K562 (cell line): ENCODE results near the gene FOXI1. TPM values are rescaled to one million over a fixed set of nuclear protein-coding genes. Genes with fewer than 3 reads are reported as not detected.

ENCODE experiments used
- ATAC-seq: fragments of 200-7000 bp; cut with Tn5 transposase; 3 replicates; pipeline ENCODE4 v1.9.1; 2020; ENCODE audit warnings: moderate library complexity
- BruUV-seq: library from RNA; stranded (reverse); fragments of 400-500 nt; replicated peaks from 2 replicates; lab custom pipeline; 2021; lab: Mats Ljungman, UMichigan
- CTCF ChIA-PET: fragments of 300-600 bp; formaldehyde crosslinking; extraction: SDS; loops from one replicate; lab custom pipeline; 2021; ENCODE audit warnings: low intra/inter-chr PET ratio; lab: Yijun Ruan, JAX
- POLR2A ChIA-PET: fragments of 300-600, 350-650 bp; sonication (Branson Sonifier 250); formaldehyde crosslinking; extraction: SDS; loops from one replicate; lab custom pipeline; 2021; ENCODE audit warnings: antibody characterized with exemption, inconsistent platforms; lab: Yijun Ruan, JAX
- DNase-seq, 4 experiments: peaks; one replicate each; pipeline versions ENCODE4 v3.0.0 to v3.0.0-alpha.2; 2011 to 2018; ENCODE audit warnings: low spot score in 3 of 4, mixed read lengths in 3 of 4; ENCODE audit errors: extremely low read depth in 1 of 4
- FAIRE-seq: peaks from 2 replicates; lab custom pipeline; 2011; peaks lifted over from hg19 to GRCh38; lab: Jason Lieb, UNC
- H2AFZ ChIP-seq: 2 replicates; pipeline ENCODE4 v1.6.0; 2011; ENCODE audit warnings: low read depth, low read length, control low read depth, inconsistent platforms
- H3K27ac ChIP-seq: fragments of 200-600 bp; 3 replicates; pipeline ENCODE4 v1.8.0; 2011; ENCODE audit warnings: low read depth, mild to moderate bottlenecking, control low read depth, inconsistent platforms, low read length, moderate library complexity, mixed read lengths; ENCODE audit errors: extremely low read depth
- H3K27me3 ChIP-seq, 2 experiments: fragments of 300-600 bp in 1 of 2; 2 replicates in 1 of 2; 3 replicates in 1 of 2; pipeline versions ENCODE4 v1.6.0 to v1.8.0; 2011; ENCODE audit warnings: inconsistent platforms in 2 of 2, low read length in 2 of 2, mild to moderate bottlenecking in 1 of 2, mixed read lengths in 1 of 2, moderate library complexity in 1 of 2; ENCODE audit not compliant: control insufficient read depth in 2 of 2, insufficient read depth in 2 of 2
- H3K36me3 ChIP-seq: fragments of 300-600 bp; 3 replicates; pipeline ENCODE4 v1.8.0; 2011; ENCODE audit warnings: mild to moderate bottlenecking, low read length, inconsistent platforms; ENCODE audit not compliant: control insufficient read depth, insufficient read depth
- H3K4me1 ChIP-seq, 2 experiments: fragments of 200-600 bp in 1 of 2; replicated peaks in 1 of 2; 2 replicates in 1 of 2; 3 replicates in 1 of 2; pipeline versions ENCODE4 v1.5.1 to v1.8.0; 2011; ENCODE audit warnings: inconsistent platforms in 2 of 2, low read length in 2 of 2, mild to moderate bottlenecking in 1 of 2, mixed read lengths in 1 of 2, moderate library complexity in 1 of 2; ENCODE audit not compliant: control insufficient read depth in 2 of 2, insufficient read depth in 2 of 2
- H3K4me2 ChIP-seq: 2 replicates; pipeline ENCODE4 v1.6.1; 2011; ENCODE audit warnings: low read length, control low read depth, inconsistent platforms, mixed read lengths; ENCODE audit not compliant: insufficient read depth
- H3K4me3 ChIP-seq: fragments of 200-600 bp; sonication (generic), shearing (Covaris generic); 2 replicates; pipeline ENCODE4 v1.5.1; 2016; ENCODE audit warnings: control low read depth, inconsistent platforms
- H3K79me2 ChIP-seq: fragments of 200-600 bp; 3 replicates; pipeline ENCODE4 v1.8.0; 2011; ENCODE audit warnings: low read length, inconsistent platforms; ENCODE audit not compliant: control insufficient read depth, insufficient read depth
- H3K9ac ChIP-seq, 2 experiments: 2 replicates each; pipeline versions ENCODE4 v1.6.0 to v1.6.1; 2011; ENCODE audit warnings: low read depth in 2 of 2, low read length in 2 of 2, control low read depth in 1 of 2, inconsistent platforms in 1 of 2, mild to moderate bottlenecking in 1 of 2, mixed read lengths in 1 of 2; ENCODE audit not compliant: insufficient read depth in 1 of 2
- H3K9me1 ChIP-seq: one replicate; pipeline ENCODE4 v1.6.0; 2011; ENCODE audit warnings: inconsistent platforms, mild to moderate bottlenecking, low read length, moderate library complexity; ENCODE audit not compliant: control insufficient read depth, insufficient read depth
- H3K9me3 ChIP-seq: replicated peaks from 2 replicates; pipeline ENCODE4 v1.5.1; 2011; ENCODE audit warnings: low read depth, low read length, inconsistent platforms; ENCODE audit not compliant: control insufficient read depth, insufficient read depth
- H4K20me1 ChIP-seq: replicated peaks from 2 replicates; pipeline ENCODE4 v1.6.1; 2011; ENCODE audit warnings: low read length, inconsistent platforms, mixed read lengths; ENCODE audit not compliant: control insufficient read depth, insufficient read depth
- BHLHE40 ChIP-seq: IDR thresholded peaks from 2 replicates; pipeline ENCODE4 v1.6.1; 2011; ENCODE audit warnings: low read length, improper control_type of control experiment
- GABPB1 ChIP-seq: sonication (generic); formaldehyde crosslinking; IDR thresholded peaks from 2 replicates; pipeline ENCODE4 v1.8.0; 2022; ENCODE audit warnings: mild to moderate bottlenecking, missing genetic modification reagents
- HDAC2 ChIP-seq: fragments of 450-650 bp; IDR thresholded peaks from 2 replicates; pipeline ENCODE4 v1.6.1; 2016; ENCODE audit warnings: mild to moderate bottlenecking
- JUND ChIP-seq, 2 experiments: IDR thresholded peaks; 2 replicates in 1 of 2; 3 replicates in 1 of 2; pipeline ENCODE4 v1.6.1; 2011; ENCODE audit warnings: borderline replicate concordance in 2 of 2, low read depth in 2 of 2, low read length in 2 of 2, improper control_type of control experiment in 1 of 2, missing biosample characterization in 1 of 2, missing genetic modification characterization in 1 of 2, missing genetic modification reagents in 1 of 2
- KLF10 ChIP-seq: fragments of 250-450 bp; sonication (Bioruptor Pico); IDR thresholded peaks from 2 replicates; pipeline ENCODE4 v1.6.1; 2021; ENCODE audit warnings: matching md5 sums
- LCOR ChIP-seq: sonication (generic); formaldehyde crosslinking; IDR thresholded peaks from 2 replicates; pipeline ENCODE4 v1.8.0; 2022; ENCODE audit warnings: mild to moderate bottlenecking, missing genetic modification reagents
- OTX1 ChIP-seq: fragments of 450-650 bp; formaldehyde crosslinking; IDR thresholded peaks from 2 replicates; pipeline ENCODE4 v1.4.0; 2022; ENCODE audit warnings: mild to moderate bottlenecking
- PHTF2 ChIP-seq: fragments of 250-450 bp; sonication (Bioruptor Pico); IDR thresholded peaks from 2 replicates; pipeline ENCODE4 v1.5.0; 2021; ENCODE audit warnings: mild to moderate bottlenecking
- TEAD2 ChIP-seq: fragments of 450-650 bp; IDR thresholded peaks from 2 replicates; pipeline ENCODE4 v1.6.1; 2016; ENCODE audit warnings: missing genetic modification characterization, control low read depth, missing compliant biosample characterization
- U2AF1 ChIP-seq: fragments of 200-400 bp; formaldehyde crosslinking; optimal IDR thresholded peaks from 2 replicates; pipeline ENCODE3; 2017; ENCODE audit warnings: mild to moderate bottlenecking, low read depth, low read length, moderate library complexity
- ZSCAN32 ChIP-seq: fragments of 450-650 bp; formaldehyde crosslinking; IDR thresholded peaks from 2 replicates; pipeline ENCODE4 v1.4.0; 2020; ENCODE audit warnings: mild to moderate bottlenecking, moderate library complexity
- WGBS: fragments of 100-300 bp; shearing (Covaris generic); methylation state at CpG from one replicate; pipeline ENCODE4 v1.1.6; 2016; ENCODE audit warnings: low coverage, mixed read lengths; ENCODE audit not compliant: insufficient coverage; ENCODE audit errors: missing lambda C conversion rate; 5-methylcytosine and 5-hydroxymethylcytosine counted together
- in situ Hi-C: fragments of 300-500 bp; cut with MboI; formaldehyde crosslinking; loops from 4 replicates; pipeline ENCODE4 v1.15.0; 2018; ENCODE audit warnings: inconsistent platforms, mixed read lengths
- intact Hi-C: fragments of 100-400 bp; cut with micrococcal nuclease; formaldehyde crosslinking; loops from 2 replicates; pipeline ENCODE4 v1.14.2; 2022
- polyA plus RNA-seq, 8 experiments: library from polyadenylated mRNA; depleted of rRNA in 4 of 8; stranded (reverse) in 5 of 8; unstranded in 3 of 8; fragments of >200 nt; fragmentation: Nextera tagmentation in 2 of 8; fragmentation: Illumina TruSeq in 1 of 8; extraction: Ambion mirVana in 2 of 8; extraction: Trizol in 1 of 8; gene quantifications; 2 replicates each; pipeline versions ENCODE4 v1.2.1 to v1.2.3, GENCODE V29; 2011 to 2014; ENCODE audit warnings: inconsistent platforms in 1 of 8, missing spikeins in 1 of 8
- total RNA-seq, 7 experiments: library from RNA; depleted of rRNA in 6 of 7; stranded (reverse); fragments of >200 nt in 6 of 7; fragmentation: Illumina TruSeq in 2 of 7; extraction: Trizol in 2 of 7; gene quantifications; 2 replicates each; pipeline versions ENCODE4 v1.2.1 to v1.2.3, GENCODE V29; 2011 to 2021; ENCODE audit warnings: low replicate concordance in 1 of 7
- TF ChIP-seq, protein P1 (sequence below): fragments of 450-650 bp; IDR thresholded peaks from 2 replicates; pipeline ENCODE4 v1.6.1; 2016; ENCODE audit warnings: mild to moderate bottlenecking, moderate library complexity

The FOXI1 gene
- total and polyA plus RNA-seq, 9 of the 15 experiments (the other 6 are each of a cell fraction or from before 2014, with no cell fraction given), result not detected

DNA sequence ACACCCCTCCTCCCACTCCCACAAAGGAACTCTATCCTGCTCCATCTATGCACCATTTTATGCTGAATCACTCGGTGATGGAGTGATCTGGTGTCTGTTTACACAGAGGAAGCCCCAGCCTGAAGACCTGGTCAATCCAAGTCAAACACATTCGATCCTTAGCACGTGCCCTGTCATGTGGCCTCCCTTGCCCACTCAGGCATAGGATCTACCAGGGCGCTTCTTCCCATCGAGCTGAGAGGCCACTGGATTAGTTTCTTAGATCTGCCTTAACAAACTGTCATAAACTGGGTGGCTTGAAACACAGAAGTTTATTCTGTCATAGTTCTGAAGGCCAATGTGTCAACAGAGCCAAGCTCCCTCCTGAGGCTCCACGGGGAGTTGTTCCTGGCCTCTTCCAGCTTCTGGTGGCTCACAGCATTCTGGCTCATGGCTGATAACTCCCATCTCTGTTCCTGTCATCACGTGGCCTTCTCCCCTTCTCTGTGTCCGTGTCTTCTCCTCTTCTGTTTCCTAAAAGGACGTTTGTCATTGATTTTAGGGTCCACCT lies 34.2 kb downstream of the FOXI1 start:
- Histone ChIP-seq H2AFZ (peak overlapping the region; percentile 68), H3K4me3 (no peak overlapping the region), H3K4me1 (peaks cover 8 to 14% of the 10 kb centered on the region in 2 experiments), H4K20me1 (no peaks in the 10 kb centered on the region), H3K9ac (no peak overlapping the region), H3K9me3 (no peaks in the 10 kb centered on the region), H3K4me2 (peak overlapping the region; percentile 39; the same call in 1 of the 2 replicates), H3K27me3 (peaks cover 4 to 22% of the 10 kb centered on the region in 2 experiments; a peak in 3 of 5 replicates), H3K9me1 (no peaks in the 10 kb centered on the region), H3K79me2 (no peaks in the 10 kb centered on the region), H3K36me3 (no peaks in the 10 kb centered on the region), H3K27ac (no peak overlapping the region)
- DNase-seq (peak in 3 of 4 experiments; percentile 23 to 58 (median 29)), FAIRE-seq (peak; percentile 76), ATAC-seq (peak; percentile 79)
- CTCF ChIA-PET, result no interaction called here
- 10% methylated on average over 9 of the region's 9 CpGs for WGBS
- BruUV-seq, result no TSS peak
- intact Hi-C loops, result no loop called here
- POLR2A ChIA-PET, result interaction anchor here (1.5 kb wide), 1 partner anchor 17 kb away, joined by 4 read pairs; no protein-coding TSS in a partner anchor
- in situ Hi-C loops, result no loop called here
- no peak for TF ChIP-seq GABPB1 (CRISPR knock-in tag)
- TF ChIP-seq JUND (IDR thresholded peaks at IDR 0.05; ENCODE audit: borderline replicate concordance, low read depth, low read length), result no peak
- no peak; the same call in 2 of the 3 replicates for TF ChIP-seq JUND (tag; IDR thresholded peaks at IDR 0.05; ENCODE audit: borderline replicate concordance, low read depth, low read length)
- no peak for TF ChIP-seq KLF10 (CRISPR knock-in tag)
- TF ChIP-seq BHLHE40, result peak; percentile 49
- no peak for TF ChIP-seq OTX1
- TF ChIP-seq U2AF1, result no peak
- TF ChIP-seq PHTF2 (CRISPR knock-in tag), result no peak
- TF ChIP-seq, protein P1, sequence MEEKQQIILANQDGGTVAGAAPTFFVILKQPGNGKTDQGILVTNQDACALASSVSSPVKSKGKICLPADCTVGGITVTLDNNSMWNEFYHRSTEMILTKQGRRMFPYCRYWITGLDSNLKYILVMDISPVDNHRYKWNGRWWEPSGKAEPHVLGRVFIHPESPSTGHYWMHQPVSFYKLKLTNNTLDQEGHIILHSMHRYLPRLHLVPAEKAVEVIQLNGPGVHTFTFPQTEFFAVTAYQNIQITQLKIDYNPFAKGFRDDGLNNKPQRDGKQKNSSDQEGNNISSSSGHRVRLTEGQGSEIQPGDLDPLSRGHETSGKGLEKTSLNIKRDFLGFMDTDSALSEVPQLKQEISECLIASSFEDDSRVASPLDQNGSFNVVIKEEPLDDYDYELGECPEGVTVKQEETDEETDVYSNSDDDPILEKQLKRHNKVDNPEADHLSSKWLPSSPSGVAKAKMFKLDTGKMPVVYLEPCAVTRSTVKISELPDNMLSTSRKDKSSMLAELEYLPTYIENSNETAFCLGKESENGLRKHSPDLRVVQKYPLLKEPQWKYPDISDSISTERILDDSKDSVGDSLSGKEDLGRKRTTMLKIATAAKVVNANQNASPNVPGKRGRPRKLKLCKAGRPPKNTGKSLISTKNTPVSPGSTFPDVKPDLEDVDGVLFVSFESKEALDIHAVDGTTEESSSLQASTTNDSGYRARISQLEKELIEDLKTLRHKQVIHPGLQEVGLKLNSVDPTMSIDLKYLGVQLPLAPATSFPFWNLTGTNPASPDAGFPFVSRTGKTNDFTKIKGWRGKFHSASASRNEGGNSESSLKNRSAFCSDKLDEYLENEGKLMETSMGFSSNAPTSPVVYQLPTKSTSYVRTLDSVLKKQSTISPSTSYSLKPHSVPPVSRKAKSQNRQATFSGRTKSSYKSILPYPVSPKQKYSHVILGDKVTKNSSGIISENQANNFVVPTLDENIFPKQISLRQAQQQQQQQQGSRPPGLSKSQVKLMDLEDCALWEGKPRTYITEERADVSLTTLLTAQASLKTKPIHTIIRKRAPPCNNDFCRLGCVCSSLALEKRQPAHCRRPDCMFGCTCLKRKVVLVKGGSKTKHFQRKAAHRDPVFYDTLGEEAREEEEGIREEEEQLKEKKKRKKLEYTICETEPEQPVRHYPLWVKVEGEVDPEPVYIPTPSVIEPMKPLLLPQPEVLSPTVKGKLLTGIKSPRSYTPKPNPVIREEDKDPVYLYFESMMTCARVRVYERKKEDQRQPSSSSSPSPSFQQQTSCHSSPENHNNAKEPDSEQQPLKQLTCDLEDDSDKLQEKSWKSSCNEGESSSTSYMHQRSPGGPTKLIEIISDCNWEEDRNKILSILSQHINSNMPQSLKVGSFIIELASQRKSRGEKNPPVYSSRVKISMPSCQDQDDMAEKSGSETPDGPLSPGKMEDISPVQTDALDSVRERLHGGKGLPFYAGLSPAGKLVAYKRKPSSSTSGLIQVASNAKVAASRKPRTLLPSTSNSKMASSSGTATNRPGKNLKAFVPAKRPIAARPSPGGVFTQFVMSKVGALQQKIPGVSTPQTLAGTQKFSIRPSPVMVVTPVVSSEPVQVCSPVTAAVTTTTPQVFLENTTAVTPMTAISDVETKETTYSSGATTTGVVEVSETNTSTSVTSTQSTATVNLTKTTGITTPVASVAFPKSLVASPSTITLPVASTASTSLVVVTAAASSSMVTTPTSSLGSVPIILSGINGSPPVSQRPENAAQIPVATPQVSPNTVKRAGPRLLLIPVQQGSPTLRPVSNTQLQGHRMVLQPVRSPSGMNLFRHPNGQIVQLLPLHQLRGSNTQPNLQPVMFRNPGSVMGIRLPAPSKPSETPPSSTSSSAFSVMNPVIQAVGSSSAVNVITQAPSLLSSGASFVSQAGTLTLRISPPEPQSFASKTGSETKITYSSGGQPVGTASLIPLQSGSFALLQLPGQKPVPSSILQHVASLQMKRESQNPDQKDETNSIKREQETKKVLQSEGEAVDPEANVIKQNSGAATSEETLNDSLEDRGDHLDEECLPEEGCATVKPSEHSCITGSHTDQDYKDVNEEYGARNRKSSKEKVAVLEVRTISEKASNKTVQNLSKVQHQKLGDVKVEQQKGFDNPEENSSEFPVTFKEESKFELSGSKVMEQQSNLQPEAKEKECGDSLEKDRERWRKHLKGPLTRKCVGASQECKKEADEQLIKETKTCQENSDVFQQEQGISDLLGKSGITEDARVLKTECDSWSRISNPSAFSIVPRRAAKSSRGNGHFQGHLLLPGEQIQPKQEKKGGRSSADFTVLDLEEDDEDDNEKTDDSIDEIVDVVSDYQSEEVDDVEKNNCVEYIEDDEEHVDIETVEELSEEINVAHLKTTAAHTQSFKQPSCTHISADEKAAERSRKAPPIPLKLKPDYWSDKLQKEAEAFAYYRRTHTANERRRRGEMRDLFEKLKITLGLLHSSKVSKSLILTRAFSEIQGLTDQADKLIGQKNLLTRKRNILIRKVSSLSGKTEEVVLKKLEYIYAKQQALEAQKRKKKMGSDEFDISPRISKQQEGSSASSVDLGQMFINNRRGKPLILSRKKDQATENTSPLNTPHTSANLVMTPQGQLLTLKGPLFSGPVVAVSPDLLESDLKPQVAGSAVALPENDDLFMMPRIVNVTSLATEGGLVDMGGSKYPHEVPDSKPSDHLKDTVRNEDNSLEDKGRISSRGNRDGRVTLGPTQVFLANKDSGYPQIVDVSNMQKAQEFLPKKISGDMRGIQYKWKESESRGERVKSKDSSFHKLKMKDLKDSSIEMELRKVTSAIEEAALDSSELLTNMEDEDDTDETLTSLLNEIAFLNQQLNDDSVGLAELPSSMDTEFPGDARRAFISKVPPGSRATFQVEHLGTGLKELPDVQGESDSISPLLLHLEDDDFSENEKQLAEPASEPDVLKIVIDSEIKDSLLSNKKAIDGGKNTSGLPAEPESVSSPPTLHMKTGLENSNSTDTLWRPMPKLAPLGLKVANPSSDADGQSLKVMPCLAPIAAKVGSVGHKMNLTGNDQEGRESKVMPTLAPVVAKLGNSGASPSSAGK, result peak; percentile 81
- peak; percentile 57 for TF ChIP-seq LCOR (CRISPR knock-in tag)
- TF ChIP-seq ZSCAN32 (CRISPR knock-in tag), result no peak
- no peak for TF ChIP-seq TEAD2 (tag)
- no peak for TF ChIP-seq HDAC2
